Vagina (tissue), 2 donors: ENCODE measurements around the gene NLGN2. TPM values are rescaled to one million over a fixed set of nuclear protein-coding genes. Genes with fewer than 3 reads are reported as not detected.
A peak's percentile ranks its signal among the peaks of the same experiment; 100 is the strongest.

Experiments used
- DNase-seq, 2 donors: peaks; one replicate each; pipeline ENCODE4 v3.0.0-alpha.2; 2017; ENCODE audit errors: extremely low spot score in 2 of 2
- H3K27ac ChIP-seq: fragments of 200-600 bp; sonication (generic); one replicate; pipeline ENCODE4 v1.5.1; 2019
- H3K27me3 ChIP-seq: fragments of 200-600 bp; sonication (generic); one replicate; pipeline ENCODE4 v1.5.1; 2019
- H3K36me3 ChIP-seq, 2 donors: fragments of 200-600 bp; sonication (generic); one replicate each; pipeline ENCODE4 v1.5.1; 2017 to 2019
- H3K4me1 ChIP-seq: fragments of 200-600 bp; sonication (generic); one replicate; pipeline ENCODE4 v1.5.1; 2019
- H3K4me3 ChIP-seq, 2 donors: fragments of 200-600 bp; sonication (generic); 1 replicate in 1 of 2; 2 replicates in 1 of 2; pipeline ENCODE4 v1.5.1; 2016 to 2019
- H3K9me3 ChIP-seq: fragments of 200-600 bp; sonication (generic); one replicate; pipeline ENCODE4 v1.5.1; 2019
- CTCF ChIP-seq, 3 experiments: fragments of 450-650 bp in 2 of 3; fragments of 200-600 bp in 1 of 3; sonication (generic) in 1 of 3; IDR thresholded peaks; one replicate each; pipeline ENCODE4 v1.5.1; 2017 to 2019; ENCODE audit warnings: antibody characterized with exemption in 3 of 3, mild to moderate bottlenecking in 2 of 3, moderate library complexity in 2 of 3
- POLR2A ChIP-seq, 2 donors: fragments of 450-650 bp; IDR thresholded peaks; one replicate each; pipeline ENCODE4 v1.6.1; 2017; ENCODE audit warnings: antibody characterized with exemption in 2 of 2, mild to moderate bottlenecking in 2 of 2, moderate library complexity in 2 of 2
- POLR2AphosphoS5 ChIP-seq, 2 donors: sonication (generic); formaldehyde crosslinking; IDR thresholded peaks; one replicate each; pipeline ENCODE4 v1.9.0; 2017; ENCODE audit warnings: antibody characterized with exemption in 2 of 2, mild to moderate bottlenecking in 2 of 2, low read depth in 1 of 2; ENCODE audit not compliant: insufficient read depth in 1 of 2
- intact Hi-C: fragments of 100-400 bp; cut with DNase I; formaldehyde crosslinking; loops from one replicate; pipeline ENCODE4 v1.15.1; 2023
- total RNA-seq: library from RNA; depleted of rRNA; stranded (reverse); fragments of >200 nt; gene quantifications from one replicate; pipeline ENCODE4 v1.2.3, GENCODE V29; 2016

Gene NLGN2
- total RNA-seq, 1 donor from 2014 or later, result 25.5 TPM

- TF ChIP-seq CTCF (IDR thresholded peaks at IDR 0.05), result no peak
- peak in 1 of 2 donors; percentile 51 for TF ChIP-seq POLR2AphosphoS5 (IDR thresholded peaks at IDR 0.05; ENCODE audit: insufficient read depth in 1 of 2, low read depth in 1 of 2)
- TF ChIP-seq POLR2A (IDR thresholded peaks at IDR 0.05), result no peak
- Histone ChIP-seq H3K27me3 (no peaks in the 10 kb centered on the region), H3K36me3 (peaks cover 0 to 3% of the 10 kb centered on the region in 2 donors), H3K4me1 (peaks cover 39% of the 10 kb centered on the region), H3K4me3 (peak overlapping the region; percentile 44 to 53), H3K27ac (peak overlapping the region; percentile 67), H3K9me3 (no peaks in the 10 kb centered on the region)
- intact Hi-C loops, result no loop called here
- DNase-seq, result peak in 1 of 2 donors; percentile 93
Measured at GRCh38 chr17:7383742-7384488, 23.7 kb upstream of the NLGN2 start.

GRCh38 chr17:7384489-7385081 lies 23.1 kb upstream of the NLGN2 start:
- no peak for TF ChIP-seq POLR2A (IDR thresholded peaks at IDR 0.05)
- no peak for TF ChIP-seq CTCF (IDR thresholded peaks at IDR 0.05)
- no peak for TF ChIP-seq POLR2AphosphoS5 (IDR thresholded peaks at IDR 0.05; ENCODE audit: insufficient read depth in 1 of 2, low read depth in 1 of 2)
- intact Hi-C loops, result no loop called here
- peaks cover 0 to 9% of the 10 kb centered on the region in 2 donors for H3K36me3 ChIP-seq
- no peaks in the 10 kb centered on the region for H3K9me3 ChIP-seq
- peaks cover 39% of the 10 kb centered on the region for H3K4me1 ChIP-seq
- peak overlapping the region; percentile 44 to 53 for H3K4me3 ChIP-seq
- H3K27me3 ChIP-seq, result no peaks in the 10 kb centered on the region
- DNase-seq, result peak in 1 of 2 donors; percentile 90
- H3K27ac ChIP-seq, result peak overlapping the region; percentile 67

- Histone ChIP-seq H3K4me1 (peaks cover 23% of the 10 kb centered on the region), H3K36me3 (peaks cover 0 to 16% of the 10 kb centered on the region in 2 donors), H3K4me3 (no peak overlapping the region), H3K27me3 (no peaks in the 10 kb centered on the region), H3K9me3 (no peaks in the 10 kb centered on the region), H3K27ac (no peak overlapping the region)
- intact Hi-C loops, result no loop called here
- TF ChIP-seq POLR2A (IDR thresholded peaks at IDR 0.05) (no peak), POLR2AphosphoS5 (IDR thresholded peaks at IDR 0.05; ENCODE audit: insufficient read depth in 1 of 2, low read depth in 1 of 2) (no peak), CTCF (IDR thresholded peaks at IDR 0.05) (no peak)
- DNase-seq, result no peak
Measured at GRCh38 chr17:7388856-7389255, 18.8 kb upstream of the NLGN2 start.

GRCh38 chr17:7389924-7390910 lies 17.4 kb upstream of the NLGN2 start:
- DNase-seq, result no peak
- Histone ChIP-seq H3K9me3 (no peaks in the 10 kb centered on the region), H3K4me3 (no peak overlapping the region), H3K27ac (no peak overlapping the region), H3K4me1 (peaks cover 18% of the 10 kb centered on the region), H3K36me3 (peaks cover 0 to 16% of the 10 kb centered on the region in 2 donors), H3K27me3 (no peaks in the 10 kb centered on the region)
- intact Hi-C loops, result loop anchor here (5.0 kb wide), 1 partner anchor 97 kb away; no protein-coding TSS in a partner anchor
- TF ChIP-seq CTCF (IDR thresholded peaks at IDR 0.05) (no peak), POLR2A (IDR thresholded peaks at IDR 0.05) (no peak), POLR2AphosphoS5 (IDR thresholded peaks at IDR 0.05; ENCODE audit: insufficient read depth in 1 of 2, low read depth in 1 of 2) (no peak)
